AG04450 (cell line): Measurements from ENCODE around the gene CIITA. TPM values are rescaled to one million over a fixed set of nuclear protein-coding genes. Genes with fewer than 3 reads are reported as not detected.

Experiments
- CTCF ChIA-PET: fragments of 300-600, 350-600 bp; formaldehyde crosslinking; extraction: SDS; loops from one replicate; lab custom pipeline; 2022; ENCODE audit warnings: antibody characterized with exemption, inconsistent platforms; lab: Charles Lee
- POLR2A ChIA-PET: fragments of 350-600 bp; formaldehyde crosslinking; extraction: SDS; loops from one replicate; lab custom pipeline; 2021; ENCODE audit warnings: antibody characterized with exemption, inconsistent platforms; lab: Yijun Ruan, JAX
- DNase-seq: peaks from one replicate; pipeline ENCODE4 v3.0.0-alpha.2; 2011; ENCODE audit warnings: low read depth, low spot score
- H3K27ac ChIP-seq: one replicate; pipeline ENCODE4 v1.5.1; 2012; ENCODE audit warnings: low read depth, low read length, control low read depth
- H3K27me3 ChIP-seq: one replicate; pipeline ENCODE4 v1.6.0; 2012; ENCODE audit warnings: low read length; ENCODE audit not compliant: control insufficient read depth, insufficient read depth
- H3K4me3 ChIP-seq: 2 replicates; pipeline ENCODE4 v1.5.1; 2011; ENCODE audit warnings: mild to moderate bottlenecking, low read depth, low read length, control low read depth
- H3K9me3 ChIP-seq: 2 replicates; pipeline ENCODE4 v1.5.1; 2012; ENCODE audit warnings: low read length; ENCODE audit not compliant: control insufficient read depth, insufficient read depth
- CTCF ChIP-seq: IDR thresholded peaks from 2 replicates; pipeline ENCODE4 v1.5.1; 2011; ENCODE audit warnings: low read depth, low read length, control low read depth, inconsistent platforms
- polyA plus RNA-seq: library from polyadenylated mRNA; depleted of rRNA; stranded (reverse); fragments of >200 nt; gene quantifications from 2 replicates; pipeline ENCODE4 v1.2.3, GENCODE V29; 2011

CIITA gene
- polyA plus RNA-seq, 1 experiment: 0.04 TPM

DNA sequence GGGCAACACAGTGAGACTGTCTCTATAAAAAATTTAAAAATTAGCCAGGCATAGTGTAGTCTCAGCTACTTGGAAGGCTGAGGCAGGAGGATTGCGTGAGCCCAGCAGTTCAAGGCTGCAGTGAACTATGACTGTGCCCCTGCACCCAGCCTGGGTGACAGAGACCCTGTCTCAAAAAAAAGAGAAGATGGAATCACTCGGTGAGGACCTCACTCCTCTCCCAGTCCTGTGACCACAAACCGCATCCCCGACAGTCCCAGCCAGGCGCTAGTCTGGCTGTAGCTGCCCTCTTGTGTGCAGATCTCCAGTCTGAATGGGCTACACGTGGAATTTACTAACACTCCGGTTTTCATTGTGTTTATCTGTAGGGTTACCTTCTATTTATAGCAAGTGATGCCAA is 54.1 kb downstream of the CIITA start:
- TF ChIP-seq CTCF: no peak
- CTCF ChIA-PET: no interaction called here
- H3K27me3 ChIP-seq: no peaks in the 10 kb centered on the region
- POLR2A ChIA-PET: interaction anchor here (0.5 kb wide), 1 partner anchor 97 kb away, joined by 3 read pairs; no protein-coding TSS in a partner anchor
- DNase-seq: no peak
- H3K9me3 ChIP-seq: no peaks in the 10 kb centered on the region
- no peak overlapping the region for H3K27ac ChIP-seq
- no peak overlapping the region for H3K4me3 ChIP-seq

DNA sequence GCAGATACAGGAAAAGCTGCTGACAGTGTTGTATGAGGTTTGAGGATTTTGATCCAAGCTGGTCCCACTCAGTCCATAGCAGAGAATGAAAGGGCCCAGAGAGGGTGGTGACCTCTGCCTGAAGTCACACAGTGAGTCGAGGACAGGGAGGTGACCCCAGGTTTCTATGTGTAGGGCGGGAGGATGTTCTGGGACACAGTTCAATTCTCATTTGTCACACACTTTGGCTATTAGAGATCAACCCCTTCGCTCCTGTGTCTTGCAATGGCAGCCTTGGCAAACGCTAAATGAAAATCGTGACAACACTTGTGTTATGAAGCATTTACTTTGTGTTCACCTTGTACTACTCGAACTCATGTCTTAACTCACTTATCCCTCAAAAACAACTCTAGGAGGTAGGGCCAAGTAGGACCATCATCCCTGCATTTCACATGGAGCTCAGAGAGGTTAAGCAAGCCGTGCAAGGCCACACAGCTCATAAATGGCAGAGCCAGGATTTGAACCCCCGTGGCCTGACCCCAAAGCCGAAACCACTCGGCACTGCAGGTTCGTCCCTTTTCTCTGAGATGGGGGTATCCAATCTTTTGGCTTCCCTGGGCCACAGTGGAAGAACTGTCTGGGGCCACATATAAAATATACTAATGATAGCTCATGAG is 55.1 kb downstream of the CIITA start:
- CTCF ChIA-PET: interaction anchor here (0.6 to 2.1 kb wide), 4 partner anchors 10 to 1136 kb away, joined by 3 to 16 read pairs (median 4); partner anchors contain the start of gene DEXI

DNA sequence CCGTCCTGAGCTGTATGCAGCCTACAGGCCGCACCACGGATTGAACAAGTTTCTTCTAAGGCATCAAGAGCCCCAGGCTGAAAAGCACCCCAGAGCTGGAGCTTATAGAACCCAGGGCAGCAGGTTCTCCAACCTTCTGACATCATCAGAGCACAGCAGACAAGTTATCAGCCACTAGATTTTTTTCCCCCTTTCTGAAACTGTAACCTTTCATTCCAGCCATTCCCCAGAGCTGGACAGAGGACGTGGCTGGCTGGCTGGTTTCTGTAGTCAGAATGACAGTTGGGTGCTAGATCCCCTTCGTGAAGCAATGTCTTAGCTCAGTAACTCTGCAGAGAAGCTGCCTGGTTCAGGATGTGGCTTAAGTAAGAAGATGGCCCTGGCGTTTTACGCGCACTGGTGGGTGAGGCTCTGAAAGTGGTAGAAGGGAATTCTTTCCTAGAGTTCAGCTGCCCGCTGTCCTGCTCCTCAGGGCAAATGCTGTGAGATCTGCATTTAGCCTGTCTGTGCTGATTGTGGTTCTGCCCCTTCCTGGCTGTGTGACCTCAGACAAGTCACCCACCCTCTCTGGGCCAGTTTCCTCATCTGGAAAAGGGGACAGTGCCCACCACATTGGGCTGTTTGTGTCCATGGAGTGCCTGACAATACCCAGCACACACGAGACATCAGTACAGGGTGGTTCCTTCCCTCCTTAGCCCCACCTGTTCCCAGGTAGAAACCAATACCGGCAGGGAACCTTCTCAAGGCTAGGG is 56.1 kb downstream of the CIITA start:
- Histone ChIP-seq H3K4me3 (no peak overlapping the region), H3K9me3 (no peaks in the 10 kb centered on the region), H3K27ac (no peak overlapping the region), H3K27me3 (no peaks in the 10 kb centered on the region)
- ChIA-PET CTCF (interaction anchor here (0.7 to 2.1 kb wide), 2 partner anchors 9 to 14 kb away, joined by 5 to 16 read pairs; partner anchors contain the start of gene DEXI), POLR2A (interaction anchor here (0.5 kb wide), 1 partner anchor 352 kb away, joined by 7 read pairs; the partner anchor contains the start of gene EMP2)
- TF ChIP-seq CTCF: no peak
- DNase-seq: no peak

More for the DNA sequence above, 55.1 kb downstream of the CIITA start:
- H3K4me3 ChIP-seq: no peak overlapping the region
- DNase-seq: no peak
- no peaks in the 10 kb centered on the region for H3K27me3 ChIP-seq
- H3K9me3 ChIP-seq: no peaks in the 10 kb centered on the region
- TF ChIP-seq CTCF: no peak
- H3K27ac ChIP-seq: no peak overlapping the region
- POLR2A ChIA-PET: interaction anchor here (0.6 kb wide), 1 partner anchor 320 kb away, joined by 3 read pairs; no protein-coding TSS in a partner anchor

DNA sequence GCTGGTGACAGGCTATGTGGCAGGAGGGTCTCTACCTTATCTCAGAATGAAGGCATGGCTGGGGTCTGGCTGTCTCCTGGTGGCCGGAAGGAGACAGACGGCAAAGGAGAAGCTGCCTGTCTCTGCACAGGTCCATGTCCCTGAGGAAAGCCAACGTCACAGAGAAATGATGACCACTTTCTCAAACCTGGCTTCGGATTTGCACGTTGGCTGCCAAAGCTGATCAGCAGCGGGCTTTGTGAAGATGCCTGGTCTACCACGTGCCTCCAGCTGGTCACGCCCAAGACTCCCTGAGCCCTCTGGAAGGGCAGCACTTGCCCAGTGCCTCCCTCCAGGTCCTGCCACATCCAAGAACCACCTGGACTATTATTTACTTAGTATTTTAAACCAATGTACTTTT is 56.9 kb downstream of the CIITA start:
- ChIA-PET CTCF (interaction anchor here (2.1 kb wide), 1 partner anchor 15 kb away, joined by 16 read pairs; no protein-coding TSS in a partner anchor), POLR2A (no interaction called here)
- no peak for DNase-seq
- H3K27ac ChIP-seq: no peak overlapping the region
- H3K9me3 ChIP-seq: no peaks in the 10 kb centered on the region
- no peak overlapping the region for H3K4me3 ChIP-seq
- no peak for TF ChIP-seq CTCF
- no peaks in the 10 kb centered on the region for H3K27me3 ChIP-seq
